Stimulated activated CD8-positive, alpha-beta memory T cell treated with anti-CD3 and anti-CD28 coated beads, Interleukin-12 subunit alpha, Interleukin-12 subunit beta, amount 100 ng/mL, for 1 hour (primary cell): ENCODE results near the gene TBXAS1.

Source experiments
- DNase-seq: peaks from one replicate; pipeline ENCODE4 v3.0.0-alpha.2; 2020; ENCODE audit warnings: low read depth

Gene TBXAS1

GRCh38 chr7:139948167-139948566, 119.1 kb downstream of the TBXAS1 start:
- no peak for DNase-seq

DNA sequence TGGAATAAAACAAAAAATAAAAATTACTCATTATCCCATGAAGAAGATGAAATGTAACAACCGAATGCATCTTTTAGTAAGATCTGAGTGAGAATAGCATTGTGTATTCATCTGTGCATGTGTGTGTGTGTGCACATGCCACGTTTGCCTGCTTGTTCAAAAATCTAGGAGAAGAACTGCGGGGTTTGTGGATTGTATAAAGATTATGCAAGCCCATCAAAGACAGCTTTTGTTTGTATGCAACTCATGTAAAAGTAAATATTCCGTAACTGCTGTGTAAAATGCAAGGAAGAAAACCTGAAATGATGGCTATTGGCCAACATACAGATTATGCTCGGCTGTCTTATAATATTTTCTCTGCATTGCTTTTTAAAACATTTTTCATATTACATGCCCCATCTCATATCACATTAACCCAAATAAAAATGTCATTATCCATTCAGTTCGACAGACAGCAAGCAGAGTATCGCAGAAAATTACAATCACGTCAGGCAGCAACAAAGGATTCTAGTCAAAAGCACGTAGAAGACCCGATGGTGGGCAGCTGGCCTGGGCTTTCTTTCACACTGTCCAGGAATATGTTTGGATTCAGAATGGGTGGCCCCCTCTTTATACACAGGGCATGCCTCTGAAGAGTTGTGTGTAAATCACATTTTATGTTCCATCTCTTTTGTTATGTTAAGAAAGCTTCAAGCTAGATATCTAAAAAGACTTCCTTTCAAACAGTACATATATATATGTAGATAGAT, 119.7 kb downstream of the TBXAS1 start:
- DNase-seq = no peak

DNA sequence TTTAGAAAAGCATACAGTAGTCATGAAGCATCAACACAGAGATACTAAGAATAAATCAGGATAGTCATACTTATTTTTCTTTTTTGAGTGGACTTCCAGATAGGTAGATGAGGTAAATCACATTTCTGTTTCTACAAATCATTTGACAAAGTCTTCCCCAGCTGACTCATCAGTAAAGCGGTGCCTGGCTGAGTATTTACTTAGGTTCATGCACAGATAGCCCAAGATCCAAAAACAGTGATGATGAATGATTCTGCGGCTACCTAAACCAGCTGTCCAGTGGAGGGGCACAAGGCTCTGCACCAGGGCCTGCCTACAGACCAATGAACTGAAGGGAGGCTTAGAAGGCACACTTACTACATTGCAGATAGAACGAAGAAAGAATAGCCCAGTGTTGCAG, 120.6 kb downstream of the TBXAS1 start:
- DNase-seq = no peak

- DNase-seq = no peak
Observed at GRCh38 chr7:139950881-139951525, 121.9 kb downstream of the TBXAS1 start.

- DNase-seq = no peak
Observed at GRCh38 chr7:139953229-139953628, 124.2 kb downstream of the TBXAS1 start.

GRCh38 chr7:139955109-139955820, 126.2 kb downstream of the TBXAS1 start:
- DNase-seq = no peak

DNA sequence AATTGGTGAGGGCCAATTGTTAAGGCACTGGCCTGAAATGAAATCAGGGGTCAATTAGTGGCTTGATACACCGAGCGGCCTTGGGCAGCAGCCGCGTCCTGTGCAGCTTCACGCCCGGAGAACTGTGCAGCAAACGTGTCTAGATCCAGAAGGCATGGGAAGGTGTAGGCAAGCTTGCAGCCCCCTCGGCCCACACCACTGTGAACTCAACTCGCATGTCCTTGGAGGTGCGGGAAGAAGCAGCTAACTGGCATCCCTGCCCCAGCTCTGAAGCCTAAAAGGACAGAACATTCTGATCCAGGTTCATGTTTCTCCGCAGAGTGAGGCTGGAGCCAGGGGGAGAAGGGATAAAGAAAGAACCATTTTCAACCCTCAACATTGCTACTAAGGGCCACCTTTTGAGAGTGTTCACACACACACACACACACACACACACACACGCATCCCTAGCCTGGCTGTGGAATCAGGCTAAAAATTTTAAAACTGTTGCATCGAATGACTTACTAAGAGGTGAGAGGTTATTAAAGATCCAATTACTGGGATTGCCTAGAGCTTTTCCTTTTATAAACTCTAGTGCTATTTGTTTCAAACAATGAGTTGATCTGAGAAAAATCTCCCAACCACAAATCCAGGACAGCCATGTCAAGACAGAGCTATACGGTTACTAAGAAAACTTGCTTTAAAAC, 129.7 kb downstream of the TBXAS1 start:
- DNase-seq = no peak

DNA sequence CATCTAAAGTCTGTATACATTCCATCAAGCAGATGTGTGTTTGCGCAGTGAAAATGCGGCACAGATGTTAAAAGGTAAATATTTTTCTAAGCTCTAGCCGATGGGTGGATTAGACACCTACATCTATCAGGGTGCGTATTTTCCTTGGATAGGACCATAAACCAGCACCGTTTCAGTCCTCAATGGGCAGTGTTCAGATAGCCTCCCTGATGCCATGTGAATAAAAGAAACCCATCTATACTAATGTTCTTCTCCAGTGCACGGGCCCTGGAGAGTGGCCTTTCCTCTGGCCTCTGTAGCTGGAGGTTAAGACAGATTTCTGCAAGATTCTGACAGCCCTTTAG, 130.2 kb downstream of the TBXAS1 start:
- no peak for DNase-seq

DNA sequence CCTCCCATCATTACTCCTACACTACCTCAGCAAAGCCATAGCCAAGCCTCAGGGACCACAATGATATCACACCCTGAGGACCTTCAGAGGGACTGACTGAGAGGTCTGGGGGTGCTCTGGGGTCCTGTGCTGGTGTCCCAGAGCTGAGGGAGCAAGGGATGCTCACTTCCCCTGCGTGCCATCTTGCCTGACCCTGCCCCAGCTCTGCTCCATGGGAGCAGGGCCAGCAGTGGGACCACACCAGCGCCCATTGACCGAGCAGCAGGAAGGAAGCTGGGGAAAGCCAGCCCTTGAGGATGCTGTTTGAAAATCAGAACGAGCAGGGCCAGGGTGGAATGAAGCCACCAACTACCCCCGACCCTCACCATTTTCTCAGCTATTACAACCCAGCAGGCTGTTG, 130.7 kb downstream of the TBXAS1 start:
- no peak for DNase-seq

DNA sequence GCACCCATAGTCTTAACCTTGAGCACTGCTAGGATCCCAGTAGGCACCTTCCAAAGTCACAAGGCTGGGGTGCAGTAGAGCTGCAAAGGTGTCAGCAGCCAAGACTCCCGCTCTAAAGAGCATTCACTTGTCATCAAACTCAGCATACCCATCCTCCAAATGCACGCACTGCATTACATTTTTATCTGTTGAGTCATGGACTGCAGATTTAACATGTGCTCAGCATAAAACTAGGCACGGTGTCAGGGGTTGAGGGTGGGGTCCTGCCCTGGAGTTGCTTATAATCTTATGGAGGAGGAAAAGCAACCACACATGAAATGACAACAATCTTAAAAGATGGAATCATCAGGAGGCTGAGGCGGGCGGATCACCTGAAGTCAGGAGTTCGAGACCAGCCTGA, 131.1 kb downstream of the TBXAS1 start:
- no peak for DNase-seq

DNA sequence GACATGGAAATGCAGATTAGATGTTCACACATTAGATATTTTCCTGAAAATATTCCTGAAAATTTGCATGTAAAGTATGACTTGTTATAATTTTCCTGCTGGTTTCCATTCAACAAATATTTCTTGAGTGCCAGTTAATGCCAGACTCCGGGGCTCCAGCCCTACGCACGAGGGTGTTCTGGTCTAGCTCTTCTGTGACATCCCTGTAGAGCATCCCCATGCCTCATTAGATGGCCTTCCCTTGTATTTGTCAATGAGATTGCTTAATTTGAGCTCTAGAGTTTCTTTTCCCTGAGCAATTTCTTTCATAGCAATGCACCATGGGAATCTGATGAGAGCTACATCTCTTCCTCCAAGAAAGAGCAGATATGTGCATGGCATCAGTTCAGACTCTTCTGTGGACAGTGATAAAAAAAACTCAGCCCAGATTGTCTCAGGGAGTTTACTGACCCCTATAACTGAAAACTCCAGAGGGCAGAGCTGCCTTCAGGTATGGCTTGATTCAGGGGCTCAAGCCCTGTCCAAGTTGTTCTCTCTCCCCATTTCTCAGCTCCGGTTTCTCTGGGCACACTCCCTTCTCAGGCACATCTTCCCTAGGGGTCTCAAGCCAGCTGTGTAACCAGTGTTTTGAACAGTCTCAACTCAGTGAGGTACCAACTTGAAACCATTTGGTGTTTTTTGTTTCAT, 137.0 kb downstream of the TBXAS1 start:
- no peak for DNase-seq

DNA sequence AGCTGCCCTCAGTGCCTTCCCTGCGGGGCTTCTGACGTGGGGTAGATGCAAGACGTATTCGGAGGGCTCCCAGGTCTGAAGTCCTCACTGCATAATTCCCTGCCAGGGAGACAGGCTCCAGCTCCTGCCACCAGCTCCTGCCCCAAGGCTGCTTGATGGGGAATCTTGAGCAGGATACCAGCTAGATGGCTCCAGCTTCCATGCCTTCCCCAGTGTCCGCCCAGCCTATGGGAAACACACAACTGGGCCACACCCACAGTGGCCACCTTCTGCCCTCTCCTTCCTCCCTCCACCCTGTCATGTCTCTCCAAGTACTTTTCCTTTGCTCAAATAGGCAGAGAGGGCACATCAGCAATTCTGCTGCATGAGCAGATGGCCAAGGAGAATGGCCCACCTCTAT, 137.9 kb downstream of the TBXAS1 start:
- no peak for DNase-seq

DNA sequence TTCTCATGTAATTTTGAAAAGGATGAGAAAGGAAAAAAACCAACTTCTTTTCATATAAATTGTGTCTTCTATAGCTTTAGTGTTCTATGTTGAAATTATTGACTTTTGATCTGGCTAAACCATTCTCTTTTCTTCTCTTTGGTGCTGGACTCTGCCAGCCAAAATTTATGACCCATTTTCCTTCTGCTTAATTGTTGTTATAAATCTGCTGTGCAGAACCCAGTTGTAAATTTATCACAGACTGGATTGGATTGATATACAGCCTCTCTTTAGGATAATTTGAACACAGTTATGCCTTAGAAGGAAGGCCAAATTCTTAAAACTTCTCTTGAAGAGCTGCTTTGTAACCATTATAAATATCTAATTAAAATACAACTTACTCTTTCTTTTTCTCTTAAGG, 139.9 kb downstream of the TBXAS1 start:
- DNase-seq = no peak

GRCh38 chr7:139972029-139972428, 143.0 kb downstream of the TBXAS1 start:
- no peak for DNase-seq

DNA sequence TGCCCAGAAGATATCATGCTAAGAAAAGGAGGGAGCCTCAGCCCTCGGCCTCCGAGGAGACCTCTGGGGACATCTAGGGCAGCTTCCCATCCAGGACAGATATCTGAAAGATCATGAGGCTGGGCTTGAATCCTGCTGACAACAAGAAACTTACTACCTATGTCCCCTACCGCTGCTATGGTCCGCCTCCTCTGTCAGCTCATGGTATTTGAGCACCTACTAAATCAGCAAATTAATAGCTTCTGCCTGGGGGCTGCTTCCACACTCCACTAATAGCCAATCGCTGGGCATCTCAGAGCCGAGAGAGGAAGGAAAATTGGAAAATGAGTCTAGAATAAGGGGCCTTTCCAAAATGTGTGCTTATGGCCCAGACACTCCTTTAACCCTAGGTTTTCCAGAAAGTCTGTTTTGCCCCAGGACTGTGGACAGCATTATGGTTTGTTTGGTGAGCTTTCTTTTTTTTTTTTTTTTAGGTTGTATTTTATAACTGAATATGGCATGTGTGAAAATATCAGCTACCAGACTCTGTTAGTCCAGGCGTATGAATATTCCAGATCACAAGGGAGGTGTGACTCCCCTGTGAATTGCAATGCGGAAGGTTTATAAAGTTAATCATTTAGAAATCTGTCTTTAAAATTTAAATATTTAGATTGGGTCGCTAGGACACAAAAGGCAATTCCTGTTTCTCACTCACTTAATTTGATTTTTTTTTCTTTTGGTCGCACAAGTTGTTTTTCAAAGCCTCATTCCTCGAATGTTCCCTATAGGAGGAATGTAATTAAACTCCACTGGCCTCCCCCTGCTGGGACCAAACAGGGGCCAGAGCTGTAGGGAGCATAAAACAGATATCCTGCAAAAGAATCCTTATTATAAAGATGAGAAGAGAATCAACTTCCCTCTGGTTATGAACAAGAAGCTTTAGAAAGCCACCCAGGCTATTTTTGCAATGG, 144.3 kb downstream of the TBXAS1 start:
- no peak for DNase-seq

GRCh38 chr7:139974179-139974811, 145.2 kb downstream of the TBXAS1 start:
- no peak for DNase-seq

- no peak for DNase-seq
Observed at GRCh38 chr7:139976055-139976837, 147.2 kb downstream of the TBXAS1 start.

- DNase-seq = no peak
Observed at GRCh38 chr7:139976838-139977656, 148.0 kb downstream of the TBXAS1 start.

GRCh38 chr7:139981511-139981895, 152.4 kb downstream of the TBXAS1 start:
- no peak for DNase-seq
